ENCODE data around the gene CD4.

- TF ChIP-seq EP300 (IDR thresholded peaks at IDR 0.05; ENCODE audit: borderline replicate concordance in 1 of 2, low read depth in 1 of 2, low read length in 1 of 2) (no peak), ELF1 (IDR thresholded peaks at IDR 0.05) (no peak), EZH2phosphoT487 (IDR thresholded peaks at IDR 0.05; ENCODE audit: borderline replicate concordance, low read depth) (no peak), MXI1 (IDR thresholded peaks at IDR 0.05; ENCODE audit: low read depth, low read length) (no peak), JUND (IDR thresholded peaks at IDR 0.05) (no peak), TCF12 (IDR thresholded peaks at IDR 0.05) (no peak), CTCF (IDR thresholded peaks at IDR 0.05) (no peak)
These were observed 19.7 kb downstream of the CD4 start for GRCh38 chr12:6809056-6809455.
